HCT116 (cell line): ENCODE data around the gene MEGF6. TPM values are rescaled to one million over a fixed set of nuclear protein-coding genes. Genes with fewer than 3 reads are reported as not detected.

ENCODE experiments used
- ATAC-seq: fragments of 200-7000 bp; cut with Tn5 transposase; 2 replicates; pipeline ENCODE4 v1.9.1; 2020; ENCODE audit warnings: mild to moderate bottlenecking, moderate library complexity
- BruUV-seq: library from RNA; stranded (reverse); fragments of 400-500 nt; replicated peaks from 2 replicates; lab custom pipeline; 2021; lab: Mats Ljungman, UMichigan
- CTCF ChIA-PET: fragments of 300-600 bp; sonication (Branson Sonifier 250); formaldehyde crosslinking; loops from one replicate; lab custom pipeline; 2021; ENCODE audit warnings: antibody characterized with exemption; lab: Charles Lee
- POLR2A ChIA-PET: fragments of 300-600, 350-600 bp; sonication (Branson Sonifier 250); formaldehyde crosslinking; loops from one replicate; lab custom pipeline; 2021; ENCODE audit warnings: antibody characterized with exemption; lab: Charles Lee
- RAD21 ChIA-PET, 2 experiments: fragments of 300-600 bp; sonication (Branson Sonifier 250); formaldehyde crosslinking; loops; one replicate each; lab custom pipeline; 2023; ENCODE audit warnings: low total read pairs in 2 of 2; ENCODE audit not compliant: uncharacterized antibody in 2 of 2, unreplicated experiment in 2 of 2, low non-redundant PET in 1 of 2; lab: Charles Lee
- DNase-seq: peaks from one replicate; pipeline ENCODE4 v3.0.0-alpha.2; 2010; ENCODE audit warnings: low read depth, low spot score
- H2AFZ ChIP-seq: fragments of 200-600 bp; shearing (Covaris generic), sonication (generic); 2 replicates; pipeline ENCODE4 v1.6.1; 2017; ENCODE audit warnings: low read depth, mixed run types, mixed read lengths, antibody characterized with exemption, low read length; ENCODE audit not compliant: poor library complexity, severe bottlenecking
- H3K27ac ChIP-seq: 2 replicates; pipeline ENCODE4 v1.5.1; 2012; ENCODE audit warnings: low read depth, low read length
- H3K27me3 ChIP-seq: fragments of 200-600 bp; sonication (generic); 2 replicates; pipeline ENCODE4 v1.6.1; 2016; ENCODE audit warnings: mixed run types, low read length, mixed read lengths; ENCODE audit not compliant: insufficient read depth
- H3K36me3 ChIP-seq, 2 experiments: fragments of 200-500 bp in 1 of 2; fragments of 200-600 bp in 1 of 2; sonication (Bioruptor generic) in 1 of 2; sonication (generic) in 1 of 2; 2 replicates each; pipeline versions ENCODE4 v1.5.1 to v1.6.1; 2014 to 2016; ENCODE audit warnings: low read length in 2 of 2, inconsistent platforms in 1 of 2, mixed read lengths in 1 of 2, mixed run types in 1 of 2; ENCODE audit not compliant: insufficient read depth in 2 of 2, control insufficient read depth in 1 of 2
- H3K4me1 ChIP-seq, 2 experiments: fragments of 200-600 bp in 1 of 2; sonication (generic) in 1 of 2; 2 replicates each; pipeline versions ENCODE4 v1.5.1 to v1.6.1; 2012 to 2017; ENCODE audit warnings: low read length in 2 of 2, inconsistent platforms in 1 of 2, mild to moderate bottlenecking in 1 of 2, mixed read lengths in 1 of 2, mixed run types in 1 of 2, moderate library complexity in 1 of 2; ENCODE audit not compliant: insufficient read depth in 2 of 2, control insufficient read depth in 1 of 2
- H3K4me2 ChIP-seq: fragments of 200-600 bp; sonication (generic); 2 replicates; pipeline ENCODE4 v1.6.1; 2017; ENCODE audit warnings: mixed run types, low read length, mixed read lengths
- H3K4me3 ChIP-seq, 2 experiments: fragments of 200-600 bp in 1 of 2; sonication (generic) in 1 of 2; replicated peaks in 1 of 2; 2 replicates each; pipeline ENCODE4 v1.5.1; 2011 to 2016; ENCODE audit warnings: low read length in 2 of 2, control low read depth in 1 of 2, low read depth in 1 of 2, mild to moderate bottlenecking in 1 of 2, mixed read lengths in 1 of 2, mixed run types in 1 of 2
- H3K79me2 ChIP-seq: fragments of 200-600 bp; sonication (generic); 2 replicates; pipeline ENCODE4 v1.6.1; 2017; ENCODE audit warnings: mild to moderate bottlenecking, mixed run types, low read length, moderate library complexity, mixed read lengths; ENCODE audit not compliant: insufficient read depth
- H3K9ac ChIP-seq: fragments of 200-600 bp; sonication (generic); 2 replicates; pipeline ENCODE4 v1.6.1; 2016; ENCODE audit warnings: low read length, mixed read lengths
- H3K9me2 ChIP-seq: fragments of 200-600 bp; sonication (generic), shearing (Covaris generic); 2 replicates; pipeline ENCODE4 v1.6.1; 2017; ENCODE audit warnings: mixed run types, mild to moderate bottlenecking, moderate library complexity; ENCODE audit not compliant: insufficient read depth
- H3K9me3 ChIP-seq, 2 experiments: fragments of 200-500 bp in 1 of 2; fragments of 200-600 bp in 1 of 2; sonication (Bioruptor generic) in 1 of 2; sonication (generic) in 1 of 2; 2 replicates each; pipeline ENCODE4 v1.6.1; 2014 to 2017; ENCODE audit warnings: low read length in 2 of 2, mixed read lengths in 2 of 2, inconsistent platforms in 1 of 2, low read depth in 1 of 2, mild to moderate bottlenecking in 1 of 2, mixed run types in 1 of 2, moderate library complexity in 1 of 2; ENCODE audit not compliant: control insufficient read depth in 1 of 2, insufficient read depth in 1 of 2
- H4K20me1 ChIP-seq: fragments of 200-600 bp; sonication (generic), shearing (Covaris generic); 2 replicates; pipeline ENCODE4 v1.6.1; 2017; ENCODE audit warnings: mixed run types, mild to moderate bottlenecking, moderate library complexity; ENCODE audit not compliant: insufficient read depth
- CEBPB ChIP-seq: IDR thresholded peaks from 2 replicates; pipeline ENCODE4 v1.6.1; 2012; ENCODE audit warnings: low read depth
- EZH2 ChIP-seq: fragments of 200-600 bp; sonication (generic); IDR thresholded peaks from 2 replicates; pipeline ENCODE4 v1.6.1; 2017; ENCODE audit warnings: antibody characterized with exemption, mixed run types
- EZH2phosphoT487 ChIP-seq: fragments of 200-600 bp; IDR thresholded peaks from 2 replicates; pipeline ENCODE4 v1.6.1; 2018; ENCODE audit warnings: antibody characterized with exemption, borderline replicate concordance
- FOSL1 ChIP-seq: IDR thresholded peaks from 2 replicates; pipeline ENCODE4 v1.6.1; 2012; ENCODE audit warnings: low read depth
- JUND ChIP-seq: IDR thresholded peaks from 2 replicates; pipeline ENCODE4 v1.6.1; 2012
- POLR2A ChIP-seq: IDR thresholded peaks from 2 replicates; pipeline ENCODE4 v1.7.0; 2011; ENCODE audit warnings: borderline replicate concordance; ENCODE audit not compliant: insufficient read depth, insufficient read length; ENCODE audit errors: extremely low read depth
- RAD21 ChIP-seq: IDR thresholded peaks from 2 replicates; pipeline ENCODE4 v1.6.1; 2012; ENCODE audit warnings: low read depth, mild to moderate bottlenecking
- SP1 ChIP-seq: IDR thresholded peaks from 2 replicates; pipeline ENCODE4 v1.6.1; 2012; ENCODE audit warnings: low read depth
- YY1 ChIP-seq: IDR thresholded peaks from 2 replicates; pipeline ENCODE4 v1.6.1; 2011; ENCODE audit warnings: low read length, low read depth, moderate library complexity, mild to moderate bottlenecking; ENCODE audit not compliant: insufficient replicate concordance; ENCODE audit errors: extremely low read depth
- ZNF274 ChIP-seq: fragments of 200-500 bp; sonication (Bioruptor generic); IDR thresholded peaks from 2 replicates; pipeline ENCODE4 v1.6.1; 2014; ENCODE audit warnings: mild to moderate bottlenecking, low read depth, low read length, inconsistent platforms
- intact Hi-C: fragments of 100-400 bp; cut with micrococcal nuclease; formaldehyde crosslinking; loops from 2 replicates; pipeline ENCODE4 v1.10.0; 2022
- total RNA-seq: library from RNA; stranded (reverse); gene quantifications from one replicate; pipeline ENCODE4 v1.2.1, GENCODE V29; 2021; ENCODE audit not compliant: unreplicated experiment
- TF ChIP-seq, protein P1 (sequence below), 3 experiments: fragments of 200-600 bp in 1 of 3; sonication (generic) in 1 of 3; IDR thresholded peaks in 2 of 3; conservative IDR thresholded peaks in 1 of 3; 2 replicates each; pipeline ENCODE4 v1.5.1; 2012 to 2017; ENCODE audit warnings: low read depth in 2 of 3, low read length in 2 of 3, antibody characterized with exemption in 1 of 3, borderline replicate concordance in 1 of 3, control low read depth in 1 of 3, mild to moderate bottlenecking in 1 of 3, mixed read lengths in 1 of 3, mixed run types in 1 of 3, moderate library complexity in 1 of 3; ENCODE audit not compliant: insufficient read depth in 1 of 3
- TF ChIP-seq, protein P2 (sequence below): IDR thresholded peaks from 2 replicates; pipeline ENCODE4 v1.6.1; 2012; ENCODE audit warnings: low read depth
- TF ChIP-seq, protein P3 (sequence below): IDR thresholded peaks from 2 replicates; pipeline ENCODE4 v1.6.1; 2011; ENCODE audit warnings: mild to moderate bottlenecking, low read length, moderate library complexity; ENCODE audit not compliant: insufficient replicate concordance; ENCODE audit errors: extremely low read depth
- TF ChIP-seq, protein P4 (sequence below): IDR thresholded peaks from 2 replicates; pipeline ENCODE4 v1.6.1; 2012

The MEGF6 gene
- total RNA-seq, 1 experiment from 2014 or later, result 47.6 TPM

DNA sequence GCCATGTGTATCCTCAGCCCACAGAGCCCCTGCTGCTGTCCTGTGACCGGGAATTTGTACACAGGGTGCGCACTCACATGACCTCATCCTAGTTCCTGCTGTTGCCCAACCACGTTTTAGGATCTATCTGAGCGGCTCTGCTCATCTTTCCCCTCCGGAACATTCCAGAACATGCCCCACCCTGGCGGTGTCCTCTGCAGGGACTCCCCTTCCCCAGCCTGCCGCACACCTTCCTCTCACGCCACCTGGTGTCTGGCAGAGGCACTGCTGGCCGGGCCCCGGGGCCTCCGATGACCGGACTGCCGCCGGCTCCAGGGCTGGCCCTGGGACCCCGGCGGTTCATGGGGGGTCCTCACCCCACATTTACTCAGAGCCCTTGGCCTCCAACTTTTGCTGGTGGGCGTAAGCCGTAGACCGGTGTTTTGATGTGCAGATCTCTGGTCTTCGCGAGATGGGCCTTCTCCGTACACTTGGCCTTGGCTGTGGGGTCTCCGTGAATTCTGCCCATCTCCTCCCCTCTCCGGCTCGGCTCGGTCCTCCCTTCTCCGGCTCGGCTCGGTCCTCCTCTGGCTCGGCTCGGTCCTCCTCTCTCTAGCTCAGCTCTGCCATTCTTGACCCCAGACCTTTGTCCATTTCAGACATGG is 127.4 kb downstream of the MEGF6 start:
- no peaks in the 10 kb centered on the region for H3K36me3 ChIP-seq
- no peaks in the 10 kb centered on the region for H4K20me1 ChIP-seq
- TF ChIP-seq JUND, result no peak
- no peak for TF ChIP-seq EZH2
- TF ChIP-seq, protein P1, sequence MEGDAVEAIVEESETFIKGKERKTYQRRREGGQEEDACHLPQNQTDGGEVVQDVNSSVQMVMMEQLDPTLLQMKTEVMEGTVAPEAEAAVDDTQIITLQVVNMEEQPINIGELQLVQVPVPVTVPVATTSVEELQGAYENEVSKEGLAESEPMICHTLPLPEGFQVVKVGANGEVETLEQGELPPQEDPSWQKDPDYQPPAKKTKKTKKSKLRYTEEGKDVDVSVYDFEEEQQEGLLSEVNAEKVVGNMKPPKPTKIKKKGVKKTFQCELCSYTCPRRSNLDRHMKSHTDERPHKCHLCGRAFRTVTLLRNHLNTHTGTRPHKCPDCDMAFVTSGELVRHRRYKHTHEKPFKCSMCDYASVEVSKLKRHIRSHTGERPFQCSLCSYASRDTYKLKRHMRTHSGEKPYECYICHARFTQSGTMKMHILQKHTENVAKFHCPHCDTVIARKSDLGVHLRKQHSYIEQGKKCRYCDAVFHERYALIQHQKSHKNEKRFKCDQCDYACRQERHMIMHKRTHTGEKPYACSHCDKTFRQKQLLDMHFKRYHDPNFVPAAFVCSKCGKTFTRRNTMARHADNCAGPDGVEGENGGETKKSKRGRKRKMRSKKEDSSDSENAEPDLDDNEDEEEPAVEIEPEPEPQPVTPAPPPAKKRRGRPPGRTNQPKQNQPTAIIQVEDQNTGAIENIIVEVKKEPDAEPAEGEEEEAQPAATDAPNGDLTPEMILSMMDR (IDR thresholded peaks at IDR 0.05 in 2 of 3, conservative IDR thresholded peaks at IDR 0.05 in 1 of 3; ENCODE audit: borderline replicate concordance in 1 of 3, insufficient read depth in 1 of 3, low read depth in 2 of 3, low read length in 2 of 3), result peak; percentile 70 to 98 (median 88)
- TF ChIP-seq POLR2A, result no peak
- no peak for TF ChIP-seq ZNF274
- TF ChIP-seq RAD21, result peak; percentile 74
- no peak for TF ChIP-seq YY1
- TF ChIP-seq CEBPB, result no peak
- TF ChIP-seq SP1, result no peak
- TF ChIP-seq, protein P2, sequence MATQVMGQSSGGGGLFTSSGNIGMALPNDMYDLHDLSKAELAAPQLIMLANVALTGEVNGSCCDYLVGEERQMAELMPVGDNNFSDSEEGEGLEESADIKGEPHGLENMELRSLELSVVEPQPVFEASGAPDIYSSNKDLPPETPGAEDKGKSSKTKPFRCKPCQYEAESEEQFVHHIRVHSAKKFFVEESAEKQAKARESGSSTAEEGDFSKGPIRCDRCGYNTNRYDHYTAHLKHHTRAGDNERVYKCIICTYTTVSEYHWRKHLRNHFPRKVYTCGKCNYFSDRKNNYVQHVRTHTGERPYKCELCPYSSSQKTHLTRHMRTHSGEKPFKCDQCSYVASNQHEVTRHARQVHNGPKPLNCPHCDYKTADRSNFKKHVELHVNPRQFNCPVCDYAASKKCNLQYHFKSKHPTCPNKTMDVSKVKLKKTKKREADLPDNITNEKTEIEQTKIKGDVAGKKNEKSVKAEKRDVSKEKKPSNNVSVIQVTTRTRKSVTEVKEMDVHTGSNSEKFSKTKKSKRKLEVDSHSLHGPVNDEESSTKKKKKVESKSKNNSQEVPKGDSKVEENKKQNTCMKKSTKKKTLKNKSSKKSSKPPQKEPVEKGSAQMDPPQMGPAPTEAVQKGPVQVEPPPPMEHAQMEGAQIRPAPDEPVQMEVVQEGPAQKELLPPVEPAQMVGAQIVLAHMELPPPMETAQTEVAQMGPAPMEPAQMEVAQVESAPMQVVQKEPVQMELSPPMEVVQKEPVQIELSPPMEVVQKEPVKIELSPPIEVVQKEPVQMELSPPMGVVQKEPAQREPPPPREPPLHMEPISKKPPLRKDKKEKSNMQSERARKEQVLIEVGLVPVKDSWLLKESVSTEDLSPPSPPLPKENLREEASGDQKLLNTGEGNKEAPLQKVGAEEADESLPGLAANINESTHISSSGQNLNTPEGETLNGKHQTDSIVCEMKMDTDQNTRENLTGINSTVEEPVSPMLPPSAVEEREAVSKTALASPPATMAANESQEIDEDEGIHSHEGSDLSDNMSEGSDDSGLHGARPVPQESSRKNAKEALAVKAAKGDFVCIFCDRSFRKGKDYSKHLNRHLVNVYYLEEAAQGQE, result no peak
- TF ChIP-seq, protein P3, sequence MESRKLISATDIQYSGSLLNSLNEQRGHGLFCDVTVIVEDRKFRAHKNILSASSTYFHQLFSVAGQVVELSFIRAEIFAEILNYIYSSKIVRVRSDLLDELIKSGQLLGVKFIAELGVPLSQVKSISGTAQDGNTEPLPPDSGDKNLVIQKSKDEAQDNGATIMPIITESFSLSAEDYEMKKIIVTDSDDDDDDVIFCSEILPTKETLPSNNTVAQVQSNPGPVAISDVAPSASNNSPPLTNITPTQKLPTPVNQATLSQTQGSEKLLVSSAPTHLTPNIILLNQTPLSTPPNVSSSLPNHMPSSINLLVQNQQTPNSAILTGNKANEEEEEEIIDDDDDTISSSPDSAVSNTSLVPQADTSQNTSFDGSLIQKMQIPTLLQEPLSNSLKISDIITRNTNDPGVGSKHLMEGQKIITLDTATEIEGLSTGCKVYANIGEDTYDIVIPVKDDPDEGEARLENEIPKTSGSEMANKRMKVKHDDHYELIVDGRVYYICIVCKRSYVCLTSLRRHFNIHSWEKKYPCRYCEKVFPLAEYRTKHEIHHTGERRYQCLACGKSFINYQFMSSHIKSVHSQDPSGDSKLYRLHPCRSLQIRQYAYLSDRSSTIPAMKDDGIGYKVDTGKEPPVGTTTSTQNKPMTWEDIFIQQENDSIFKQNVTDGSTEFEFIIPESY, result no peak
- TF ChIP-seq, protein P4, sequence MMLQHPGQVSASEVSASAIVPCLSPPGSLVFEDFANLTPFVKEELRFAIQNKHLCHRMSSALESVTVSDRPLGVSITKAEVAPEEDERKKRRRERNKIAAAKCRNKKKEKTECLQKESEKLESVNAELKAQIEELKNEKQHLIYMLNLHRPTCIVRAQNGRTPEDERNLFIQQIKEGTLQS, result no peak
- no peak for TF ChIP-seq FOSL1
- no peak for TF ChIP-seq EZH2phosphoT487
- POLR2A ChIA-PET, result no interaction called here
- RAD21 ChIA-PET, result no interaction called here
- intact Hi-C loops, result loop anchor here (1.0 kb wide), 1 partner anchor 31 kb away; no protein-coding TSS in a partner anchor
- H3K27me3 ChIP-seq, result no peaks in the 10 kb centered on the region
- CTCF ChIA-PET, result interaction anchor here (1.0 kb wide), 1 partner anchor 31 kb away, joined by 4 read pairs; no protein-coding TSS in a partner anchor
- H3K27ac ChIP-seq, result no peak overlapping the region
- peak; percentile 62 for ATAC-seq
- no peak overlapping the region for H2AFZ ChIP-seq
- no peaks in the 10 kb centered on the region for H3K9me2 ChIP-seq
- DNase-seq, result no peak
- no peak overlapping the region for H3K4me2 ChIP-seq
- no peak overlapping the region for H3K9ac ChIP-seq
- H3K4me1 ChIP-seq, result peaks cover 12 to 29% of the 10 kb centered on the region in 2 experiments; a peak in 3 of 4 replicates
- H3K9me3 ChIP-seq, result peaks cover 0 to 9% of the 10 kb centered on the region in 2 experiments; a peak in 1 of 4 replicates
- BruUV-seq, result no TSS peak
- no peak overlapping the region for H3K4me3 ChIP-seq
- H3K79me2 ChIP-seq, result no peaks in the 10 kb centered on the region
